PC-9 (cell line): ENCODE measurements around the gene BBC3. TPM values are rescaled to one million over a fixed set of nuclear protein-coding genes. Genes with fewer than 3 reads are reported as not detected.

Experiments used
- BruUV-seq: library from RNA; stranded (reverse); fragments of 400-500 nt; replicated peaks from 2 replicates; lab custom pipeline; 2021; lab: Mats Ljungman, UMichigan
- CTCF ChIA-PET: fragments of 300-600 bp; sonication (Branson Sonifier 250); formaldehyde crosslinking; loops from one replicate; lab custom pipeline; 2022; ENCODE audit warnings: antibody characterized with exemption; lab: Charles Lee
- POLR2A ChIA-PET: fragments of 300-600 bp; sonication (Branson Sonifier 250); formaldehyde crosslinking; loops from one replicate; lab custom pipeline; 2022; ENCODE audit warnings: antibody characterized with exemption; ENCODE audit not compliant: unreplicated experiment; lab: Charles Lee
- DNase-seq, 2 experiments: peaks; one replicate each; pipeline versions ENCODE4 v3.0.0 to v3.0.0-alpha.2; 2015 to 2022; ENCODE audit warnings: mixed read lengths in 1 of 2
- H2AFZ ChIP-seq: fragments of 200-600 bp; sonication (generic); 2 replicates; pipeline ENCODE4 v1.8.1; 2017; ENCODE audit warnings: antibody characterized with exemption
- H3F3A ChIP-seq: fragments of 200-600 bp; sonication (generic); 2 replicates; pipeline ENCODE4 v1.8.1; 2017; ENCODE audit warnings: antibody characterized with exemption, mild to moderate bottlenecking, low read depth; ENCODE audit not compliant: insufficient read depth
- H3K27ac ChIP-seq: fragments of 200-600 bp; sonication (generic); 2 replicates; pipeline ENCODE4 v1.6.1; 2016; ENCODE audit warnings: mixed run types
- H3K27me3 ChIP-seq: fragments of 200-600 bp; sonication (generic); 2 replicates; pipeline ENCODE4 v1.6.1; 2016; ENCODE audit warnings: low read depth, mixed run types; ENCODE audit not compliant: insufficient read depth
- H3K36me3 ChIP-seq: fragments of 200-600 bp; sonication (generic); 2 replicates; pipeline ENCODE4 v1.6.1; 2016; ENCODE audit warnings: low read depth, mixed run types
- H3K4me1 ChIP-seq: fragments of 200-600 bp; sonication (generic); replicated peaks from 2 replicates; pipeline ENCODE4 v1.6.1; 2016; ENCODE audit warnings: mixed run types; ENCODE audit not compliant: insufficient read depth
- H3K4me2 ChIP-seq: fragments of 200-600 bp; sonication (generic); 2 replicates; pipeline ENCODE4 v1.6.1; 2017; ENCODE audit warnings: mixed run types
- H3K4me3 ChIP-seq: fragments of 200-600 bp; sonication (generic); 2 replicates; pipeline ENCODE4 v1.6.1; 2016; ENCODE audit warnings: mixed run types
- H3K79me2 ChIP-seq: fragments of 200-600 bp; sonication (generic); 2 replicates; pipeline ENCODE4 v1.6.1; 2017; ENCODE audit warnings: low read depth, mixed run types
- H3K9me2 ChIP-seq: fragments of 200-600 bp; sonication (generic); 2 replicates; pipeline ENCODE4 v1.8.1; 2017; ENCODE audit warnings: mild to moderate bottlenecking; ENCODE audit not compliant: insufficient read depth
- H3K9me3 ChIP-seq: fragments of 200-600 bp; sonication (generic); 2 replicates; pipeline ENCODE4 v1.8.1; 2016; ENCODE audit warnings: low read depth; ENCODE audit not compliant: insufficient read depth
- H4K20me1 ChIP-seq: fragments of 200-600 bp; sonication (generic); 2 replicates; pipeline ENCODE4 v1.8.1; 2017; ENCODE audit not compliant: insufficient read depth
- CTCF ChIP-seq: fragments of 200-600 bp; sonication (generic); conservative IDR thresholded peaks from 2 replicates; pipeline ENCODE4 v1.6.1; 2017; ENCODE audit warnings: mixed run types, antibody characterized with exemption, mild to moderate bottlenecking, moderate library complexity
- EZH2 ChIP-seq: fragments of 200-600 bp; sonication (generic); IDR thresholded peaks from 2 replicates; pipeline ENCODE4 v1.8.0; 2017; ENCODE audit warnings: antibody characterized with exemption, low read depth
- intact Hi-C: fragments of 100-400 bp; cut with micrococcal nuclease; formaldehyde crosslinking; loops from one replicate; pipeline ENCODE4 v1.10.0; 2022; ENCODE audit not compliant: unreplicated experiment
- total RNA-seq: library from RNA; stranded (reverse); gene quantifications from 2 replicates; pipeline ENCODE4 v1.2.3, GENCODE V29; 2021

BBC3 gene
- total RNA-seq, 1 experiment from 2014 or later: 18.8 TPM

GRCh38 chr19:47179653-47180310 is 51.2 kb downstream of the BBC3 start:
- H2AFZ ChIP-seq: no peak overlapping the region
- intact Hi-C loops: no loop called here
- H3K9me3 ChIP-seq: no peaks in the 10 kb centered on the region
- no peaks in the 10 kb centered on the region for H3K27me3 ChIP-seq
- TF ChIP-seq CTCF (no peak), EZH2 (no peak)
- H3K36me3 ChIP-seq: peaks cover 23% of the 10 kb centered on the region
- no peak overlapping the region for H3K27ac ChIP-seq
- POLR2A ChIA-PET: no interaction called here
- CTCF ChIA-PET: no interaction called here
- H3K9me2 ChIP-seq: no peaks in the 10 kb centered on the region
- no TSS peak for BruUV-seq
- peaks cover 3% of the 10 kb centered on the region; the same call in 1 of the 2 replicates for H3K79me2 ChIP-seq
- no peak for DNase-seq
- H3K4me3 ChIP-seq: no peak overlapping the region
- H3K4me1 ChIP-seq: no peaks in the 10 kb centered on the region
- peaks cover 9% of the 10 kb centered on the region for H3F3A ChIP-seq
- H4K20me1 ChIP-seq: 0 out of 2 replicates have a peak, but pooled peaks cover 6% of the 10 kb centered on the region
- H3K4me2 ChIP-seq: no peak overlapping the region

- Histone ChIP-seq H3K4me3 (no peak overlapping the region), H3K4me2 (no peak overlapping the region), H3K9me2 (no peaks in the 10 kb centered on the region), H3K36me3 (peaks cover 22% of the 10 kb centered on the region; the same call in 1 of the 2 replicates), H4K20me1 (0 out of 2 replicates have a peak, but pooled peaks cover 6% of the 10 kb centered on the region), H3F3A (peaks cover 21% of the 10 kb centered on the region; the same call in 1 of the 2 replicates), H3K27ac (no peak overlapping the region), H3K79me2 (peaks cover 3% of the 10 kb centered on the region; the same call in 1 of the 2 replicates), H3K27me3 (no peaks in the 10 kb centered on the region), H2AFZ (no peak overlapping the region), H3K4me1 (no peaks in the 10 kb centered on the region), H3K9me3 (no peaks in the 10 kb centered on the region)
- ChIA-PET CTCF (no interaction called here), POLR2A (no interaction called here)
- intact Hi-C loops: no loop called here
- no peak for DNase-seq
- TF ChIP-seq CTCF (no peak), EZH2 (no peak)
- no TSS peak for BruUV-seq
Observed at GRCh38 chr19:47176627-47177090, 54.3 kb downstream of the BBC3 start.

- no peak for DNase-seq
Observed at GRCh38 chr19:47176071-47176626, 54.9 kb downstream of the BBC3 start.

More at GRCh38 chr19:47176071-47176626, 54.9 kb downstream of the BBC3 start:
- no peak overlapping the region for H3K4me2 ChIP-seq
- no TSS peak for BruUV-seq
- no peaks in the 10 kb centered on the region for H3K9me2 ChIP-seq
- ChIA-PET CTCF (no interaction called here), POLR2A (no interaction called here)
- H3K27me3 ChIP-seq: no peaks in the 10 kb centered on the region
- peaks cover 22% of the 10 kb centered on the region; the same call in 1 of the 2 replicates for H3K36me3 ChIP-seq
- H3K4me1 ChIP-seq: no peaks in the 10 kb centered on the region
- H3K27ac ChIP-seq: no peak overlapping the region
- no peak overlapping the region for H3K4me3 ChIP-seq
- H3K9me3 ChIP-seq: no peaks in the 10 kb centered on the region
- intact Hi-C loops: no loop called here
- H2AFZ ChIP-seq: no peak overlapping the region
- no peak for TF ChIP-seq CTCF
- no peak for TF ChIP-seq EZH2
- H3K79me2 ChIP-seq: peaks cover 3% of the 10 kb centered on the region; the same call in 1 of the 2 replicates
- 0 out of 2 replicates have a peak, but pooled peaks cover 6% of the 10 kb centered on the region for H4K20me1 ChIP-seq
- peaks cover 25% of the 10 kb centered on the region; the same call in 1 of the 2 replicates for H3F3A ChIP-seq
